Measurements from ENCODE around the gene CDC5L. TPM values are rescaled to one million over a fixed set of nuclear protein-coding genes. Genes with fewer than 3 reads are reported as not detected.

Gene CDC5L
- total and polyA plus RNA-seq, 2 of the 13 experiments (the other 11 are each of a cell fraction or from before 2014, with no cell fraction given), result 11.0 to 34.2 TPM

DNA sequence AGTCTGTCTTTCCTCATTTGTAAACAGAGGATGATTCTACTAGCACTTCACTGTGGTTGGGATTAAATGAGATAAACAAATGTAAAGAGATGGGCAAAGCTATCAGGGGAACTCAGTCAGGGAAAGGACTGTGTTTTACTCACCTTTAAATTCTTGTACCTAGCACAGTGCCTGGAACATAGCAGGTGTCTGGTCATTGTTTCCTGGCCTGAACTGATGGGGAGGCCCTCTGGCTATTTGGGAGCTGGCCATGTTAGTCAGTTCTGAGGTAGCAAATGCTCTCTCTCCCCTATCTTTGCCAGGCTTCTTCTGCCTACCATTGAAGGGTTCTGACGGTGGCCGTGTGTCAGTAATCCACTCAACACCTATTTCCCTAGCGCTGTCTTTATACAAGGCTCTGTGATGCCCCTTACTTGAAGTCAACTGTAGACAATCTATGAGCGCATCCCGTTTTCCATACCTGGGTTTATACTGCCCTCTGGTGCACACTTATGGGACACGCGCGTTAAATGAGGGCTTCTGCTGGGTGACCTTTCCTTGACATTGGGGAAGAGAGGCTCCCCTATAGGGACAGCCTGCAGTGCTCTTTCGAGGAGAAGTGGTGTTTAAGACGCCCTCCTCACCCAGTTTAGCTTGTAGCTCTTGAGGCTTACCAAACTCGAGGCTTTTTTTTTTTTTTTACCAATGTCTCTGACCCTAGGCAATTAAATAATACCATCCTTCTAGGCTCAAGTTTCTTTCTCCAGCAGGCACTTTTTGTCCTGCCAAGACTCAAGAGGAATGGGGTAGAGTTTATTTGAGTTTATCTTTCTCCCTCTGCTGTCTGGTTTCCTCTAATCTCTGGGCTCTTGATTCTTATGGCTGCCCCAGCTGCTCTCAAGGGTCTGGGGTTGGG lies 49.0 kb upstream of the CDC5L start (continued):
- TF ChIP-seq, protein P1, sequence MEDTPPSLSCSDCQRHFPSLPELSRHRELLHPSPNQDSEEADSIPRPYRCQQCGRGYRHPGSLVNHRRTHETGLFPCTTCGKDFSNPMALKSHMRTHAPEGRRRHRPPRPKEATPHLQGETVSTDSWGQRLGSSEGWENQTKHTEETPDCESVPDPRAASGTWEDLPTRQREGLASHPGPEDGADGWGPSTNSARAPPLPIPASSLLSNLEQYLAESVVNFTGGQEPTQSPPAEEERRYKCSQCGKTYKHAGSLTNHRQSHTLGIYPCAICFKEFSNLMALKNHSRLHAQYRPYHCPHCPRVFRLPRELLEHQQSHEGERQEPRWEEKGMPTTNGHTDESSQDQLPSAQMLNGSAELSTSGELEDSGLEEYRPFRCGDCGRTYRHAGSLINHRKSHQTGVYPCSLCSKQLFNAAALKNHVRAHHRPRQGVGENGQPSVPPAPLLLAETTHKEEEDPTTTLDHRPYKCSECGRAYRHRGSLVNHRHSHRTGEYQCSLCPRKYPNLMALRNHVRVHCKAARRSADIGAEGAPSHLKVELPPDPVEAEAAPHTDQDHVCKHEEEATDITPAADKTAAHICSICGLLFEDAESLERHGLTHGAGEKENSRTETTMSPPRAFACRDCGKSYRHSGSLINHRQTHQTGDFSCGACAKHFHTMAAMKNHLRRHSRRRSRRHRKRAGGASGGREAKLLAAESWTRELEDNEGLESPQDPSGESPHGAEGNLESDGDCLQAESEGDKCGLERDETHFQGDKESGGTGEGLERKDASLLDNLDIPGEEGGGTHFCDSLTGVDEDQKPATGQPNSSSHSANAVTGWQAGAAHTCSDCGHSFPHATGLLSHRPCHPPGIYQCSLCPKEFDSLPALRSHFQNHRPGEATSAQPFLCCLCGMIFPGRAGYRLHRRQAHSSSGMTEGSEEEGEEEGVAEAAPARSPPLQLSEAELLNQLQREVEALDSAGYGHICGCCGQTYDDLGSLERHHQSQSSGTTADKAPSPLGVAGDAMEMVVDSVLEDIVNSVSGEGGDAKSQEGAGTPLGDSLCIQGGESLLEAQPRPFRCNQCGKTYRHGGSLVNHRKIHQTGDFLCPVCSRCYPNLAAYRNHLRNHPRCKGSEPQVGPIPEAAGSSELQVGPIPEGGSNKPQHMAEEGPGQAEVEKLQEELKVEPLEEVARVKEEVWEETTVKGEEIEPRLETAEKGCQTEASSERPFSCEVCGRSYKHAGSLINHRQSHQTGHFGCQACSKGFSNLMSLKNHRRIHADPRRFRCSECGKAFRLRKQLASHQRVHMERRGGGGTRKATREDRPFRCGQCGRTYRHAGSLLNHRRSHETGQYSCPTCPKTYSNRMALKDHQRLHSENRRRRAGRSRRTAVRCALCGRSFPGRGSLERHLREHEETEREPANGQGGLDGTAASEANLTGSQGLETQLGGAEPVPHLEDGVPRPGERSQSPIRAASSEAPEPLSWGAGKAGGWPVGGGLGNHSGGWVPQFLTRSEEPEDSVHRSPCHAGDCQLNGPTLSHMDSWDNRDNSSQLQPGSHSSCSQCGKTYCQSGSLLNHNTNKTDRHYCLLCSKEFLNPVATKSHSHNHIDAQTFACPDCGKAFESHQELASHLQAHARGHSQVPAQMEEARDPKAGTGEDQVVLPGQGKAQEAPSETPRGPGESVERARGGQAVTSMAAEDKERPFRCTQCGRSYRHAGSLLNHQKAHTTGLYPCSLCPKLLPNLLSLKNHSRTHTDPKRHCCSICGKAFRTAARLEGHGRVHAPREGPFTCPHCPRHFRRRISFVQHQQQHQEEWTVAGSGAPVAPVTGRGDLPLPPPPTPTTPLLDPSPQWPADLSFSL (CRISPR knock-in tag; IDR thresholded peaks at IDR 0.05), result no peak
- TF ChIP-seq, protein P2, sequence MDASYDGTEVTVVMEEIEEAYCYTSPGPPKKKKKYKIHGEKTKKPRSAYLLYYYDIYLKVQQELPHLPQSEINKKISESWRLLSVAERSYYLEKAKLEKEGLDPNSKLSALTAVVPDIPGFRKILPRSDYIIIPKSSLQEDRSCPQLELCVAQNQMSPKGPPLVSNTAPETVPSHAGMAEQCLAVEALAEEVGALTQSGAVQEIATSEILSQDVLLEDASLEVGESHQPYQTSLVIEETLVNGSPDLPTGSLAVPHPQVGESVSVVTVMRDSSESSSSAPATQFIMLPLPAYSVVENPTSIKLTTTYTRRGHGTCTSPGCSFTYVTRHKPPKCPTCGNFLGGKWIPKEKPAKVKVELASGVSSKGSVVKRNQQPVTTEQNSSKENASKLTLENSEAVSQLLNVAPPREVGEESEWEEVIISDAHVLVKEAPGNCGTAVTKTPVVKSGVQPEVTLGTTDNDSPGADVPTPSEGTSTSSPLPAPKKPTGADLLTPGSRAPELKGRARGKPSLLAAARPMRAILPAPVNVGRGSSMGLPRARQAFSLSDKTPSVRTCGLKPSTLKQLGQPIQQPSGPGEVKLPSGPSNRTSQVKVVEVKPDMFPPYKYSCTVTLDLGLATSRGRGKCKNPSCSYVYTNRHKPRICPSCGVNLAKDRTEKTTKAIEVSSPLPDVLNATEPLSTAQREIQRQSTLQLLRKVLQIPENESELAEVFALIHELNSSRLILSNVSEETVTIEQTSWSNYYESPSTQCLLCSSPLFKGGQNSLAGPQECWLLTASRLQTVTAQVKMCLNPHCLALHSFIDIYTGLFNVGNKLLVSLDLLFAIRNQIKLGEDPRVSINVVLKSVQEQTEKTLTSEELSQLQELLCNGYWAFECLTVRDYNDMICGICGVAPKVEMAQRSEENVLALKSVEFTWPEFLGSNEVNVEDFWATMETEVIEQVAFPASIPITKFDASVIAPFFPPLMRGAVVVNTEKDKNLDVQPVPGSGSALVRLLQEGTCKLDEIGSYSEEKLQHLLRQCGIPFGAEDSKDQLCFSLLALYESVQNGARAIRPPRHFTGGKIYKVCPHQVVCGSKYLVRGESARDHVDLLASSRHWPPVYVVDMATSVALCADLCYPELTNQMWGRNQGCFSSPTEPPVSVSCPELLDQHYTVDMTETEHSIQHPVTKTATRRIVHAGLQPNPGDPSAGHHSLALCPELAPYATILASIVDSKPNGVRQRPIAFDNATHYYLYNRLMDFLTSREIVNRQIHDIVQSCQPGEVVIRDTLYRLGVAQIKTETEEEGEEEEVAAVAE (CRISPR knock-in tag; IDR thresholded peaks at IDR 0.05; ENCODE audit: borderline replicate concordance), result 0 out of 2 replicates have a peak, but pooled peaks have one; percentile 55
- TF ChIP-seq, protein P3, sequence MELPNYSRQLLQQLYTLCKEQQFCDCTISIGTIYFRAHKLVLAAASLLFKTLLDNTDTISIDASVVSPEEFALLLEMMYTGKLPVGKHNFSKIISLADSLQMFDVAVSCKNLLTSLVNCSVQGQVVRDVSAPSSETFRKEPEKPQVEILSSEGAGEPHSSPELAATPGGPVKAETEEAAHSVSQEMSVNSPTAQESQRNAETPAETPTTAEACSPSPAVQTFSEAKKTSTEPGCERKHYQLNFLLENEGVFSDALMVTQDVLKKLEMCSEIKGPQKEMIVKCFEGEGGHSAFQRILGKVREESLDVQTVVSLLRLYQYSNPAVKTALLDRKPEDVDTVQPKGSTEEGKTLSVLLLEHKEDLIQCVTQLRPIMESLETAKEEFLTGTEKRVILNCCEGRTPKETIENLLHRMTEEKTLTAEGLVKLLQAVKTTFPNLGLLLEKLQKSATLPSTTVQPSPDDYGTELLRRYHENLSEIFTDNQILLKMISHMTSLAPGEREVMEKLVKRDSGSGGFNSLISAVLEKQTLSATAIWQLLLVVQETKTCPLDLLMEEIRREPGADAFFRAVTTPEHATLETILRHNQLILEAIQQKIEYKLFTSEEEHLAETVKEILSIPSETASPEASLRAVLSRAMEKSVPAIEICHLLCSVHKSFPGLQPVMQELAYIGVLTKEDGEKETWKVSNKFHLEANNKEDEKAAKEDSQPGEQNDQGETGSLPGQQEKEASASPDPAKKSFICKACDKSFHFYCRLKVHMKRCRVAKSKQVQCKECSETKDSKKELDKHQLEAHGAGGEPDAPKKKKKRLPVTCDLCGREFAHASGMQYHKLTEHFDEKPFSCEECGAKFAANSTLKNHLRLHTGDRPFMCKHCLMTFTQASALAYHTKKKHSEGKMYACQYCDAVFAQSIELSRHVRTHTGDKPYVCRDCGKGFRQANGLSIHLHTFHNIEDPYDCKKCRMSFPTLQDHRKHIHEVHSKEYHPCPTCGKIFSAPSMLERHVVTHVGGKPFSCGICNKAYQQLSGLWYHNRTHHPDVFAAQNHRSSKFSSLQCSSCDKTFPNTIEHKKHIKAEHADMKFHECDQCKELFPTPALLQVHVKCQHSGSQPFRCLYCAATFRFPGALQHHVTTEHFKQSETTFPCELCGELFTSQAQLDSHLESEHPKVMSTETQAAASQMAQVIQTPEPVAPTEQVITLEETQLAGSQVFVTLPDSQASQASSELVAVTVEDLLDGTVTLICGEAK (IDR thresholded peaks at IDR 0.05), result no peak
- TF ChIP-seq, protein P3 (CRISPR knock-in tag; IDR thresholded peaks at IDR 0.05), result no peak
- no peak for TF ChIP-seq U2AF1 (optimal IDR thresholded peaks at IDR 0.05; ENCODE audit: low read depth, low read length)
- peak; percentile 40; the same call in 1 of the 2 replicates for TF ChIP-seq THAP11 (CRISPR knock-in tag; IDR thresholded peaks at IDR 0.05)
- no peak for TF ChIP-seq ZNF235 (CRISPR knock-in tag; IDR thresholded peaks at IDR 0.05; ENCODE audit: borderline replicate concordance)
